Esophagus muscularis mucosa (tissue), 4 donors: ENCODE measurements around the gene CXADR. TPM values are rescaled to one million over a fixed set of nuclear protein-coding genes. Genes with fewer than 3 reads are reported as not detected.

Source experiments
- DNase-seq: peaks from one replicate; pipeline ENCODE4 v3.0.0-alpha.2; 2017; ENCODE audit errors: extremely low spot score
- H3K27ac ChIP-seq, 4 donors: fragments of 200-600 bp; sonication (generic); replicated peaks in 1 of 4; 1 replicate in 3 of 4; 2 replicates in 1 of 4; pipeline ENCODE4 v1.5.1; 2016 to 2019; ENCODE audit warnings: mild to moderate bottlenecking in 1 of 4
- H3K27me3 ChIP-seq, 4 donors: fragments of 200-600 bp; sonication (generic); one replicate each; pipeline versions ENCODE4 v1.5.1 to v1.6.0; 2016 to 2019
- H3K36me3 ChIP-seq, 4 donors: fragments of 200-600 bp; sonication (generic); one replicate each; pipeline ENCODE4 v1.5.1; 2016 to 2019
- H3K4me1 ChIP-seq, 4 donors: fragments of 200-600 bp; sonication (generic); one replicate each; pipeline ENCODE4 v1.5.1; 2016 to 2019
- H3K4me3 ChIP-seq, 4 donors: fragments of 200-600 bp; sonication (generic); 1 replicate in 2 of 4; 2 replicates in 2 of 4; pipeline ENCODE4 v1.5.1; 2016 to 2019; ENCODE audit warnings: mild to moderate bottlenecking in 4 of 4, moderate library complexity in 1 of 4
- H3K9me3 ChIP-seq, 4 donors: fragments of 200-600 bp; sonication (generic); 1 replicate in 3 of 4; 2 replicates in 1 of 4; pipeline ENCODE4 v1.5.1; 2016 to 2019
- EP300 ChIP-seq: sonication (generic); formaldehyde crosslinking; IDR thresholded peaks from one replicate; pipeline ENCODE4 v1.6.1; 2017; ENCODE audit warnings: antibody characterized with exemption
- POLR2A ChIP-seq: fragments of 450-650 bp; IDR thresholded peaks from one replicate; pipeline ENCODE4 v1.6.1; 2017; ENCODE audit warnings: antibody characterized with exemption, moderate library complexity, mild to moderate bottlenecking, low read depth
- POLR2AphosphoS5 ChIP-seq, 2 donors: sonication (generic); formaldehyde crosslinking; IDR thresholded peaks; one replicate each; pipeline ENCODE4 v1.6.1; 2017; ENCODE audit warnings: antibody characterized with exemption in 2 of 2
- WGBS: methylation state at CpG from one replicate; pipeline ENCODE4 v1.1.5; 2018; 5-methylcytosine and 5-hydroxymethylcytosine counted together
- intact Hi-C: fragments of 100-400 bp; cut with DNase I; formaldehyde crosslinking; loops from one replicate; pipeline ENCODE4 v1.15.1; 2023
- total RNA-seq, 4 donors: library from RNA; depleted of rRNA; stranded (reverse); fragments of >200 nt; gene quantifications; one replicate each; pipeline versions ENCODE4 v1.1.0 to v1.2.1, GENCODE V29; 2016
- TF ChIP-seq, protein P1 (sequence below), 3 experiments: fragments of 200-600 bp in 2 of 3; fragments of 450-650 bp in 1 of 3; sonication (generic) in 2 of 3; IDR thresholded peaks; one replicate each; pipeline ENCODE4 v1.5.1; 2017 to 2019; ENCODE audit warnings: antibody characterized with exemption in 3 of 3, mild to moderate bottlenecking in 2 of 3, moderate library complexity in 1 of 3

Gene CXADR
- total RNA-seq, 4 donors from 2014 or later: 0.33 to 1.4 (median 0.82) TPM

GRCh38 chr21:17602874-17603273, 90.0 kb downstream of the CXADR start:
- TF ChIP-seq, protein P1, sequence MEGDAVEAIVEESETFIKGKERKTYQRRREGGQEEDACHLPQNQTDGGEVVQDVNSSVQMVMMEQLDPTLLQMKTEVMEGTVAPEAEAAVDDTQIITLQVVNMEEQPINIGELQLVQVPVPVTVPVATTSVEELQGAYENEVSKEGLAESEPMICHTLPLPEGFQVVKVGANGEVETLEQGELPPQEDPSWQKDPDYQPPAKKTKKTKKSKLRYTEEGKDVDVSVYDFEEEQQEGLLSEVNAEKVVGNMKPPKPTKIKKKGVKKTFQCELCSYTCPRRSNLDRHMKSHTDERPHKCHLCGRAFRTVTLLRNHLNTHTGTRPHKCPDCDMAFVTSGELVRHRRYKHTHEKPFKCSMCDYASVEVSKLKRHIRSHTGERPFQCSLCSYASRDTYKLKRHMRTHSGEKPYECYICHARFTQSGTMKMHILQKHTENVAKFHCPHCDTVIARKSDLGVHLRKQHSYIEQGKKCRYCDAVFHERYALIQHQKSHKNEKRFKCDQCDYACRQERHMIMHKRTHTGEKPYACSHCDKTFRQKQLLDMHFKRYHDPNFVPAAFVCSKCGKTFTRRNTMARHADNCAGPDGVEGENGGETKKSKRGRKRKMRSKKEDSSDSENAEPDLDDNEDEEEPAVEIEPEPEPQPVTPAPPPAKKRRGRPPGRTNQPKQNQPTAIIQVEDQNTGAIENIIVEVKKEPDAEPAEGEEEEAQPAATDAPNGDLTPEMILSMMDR (IDR thresholded peaks at IDR 0.05): no peak
- TF ChIP-seq POLR2AphosphoS5 (IDR thresholded peaks at IDR 0.05) (no peak), EP300 (no peak), POLR2A (no peak)

DNA sequence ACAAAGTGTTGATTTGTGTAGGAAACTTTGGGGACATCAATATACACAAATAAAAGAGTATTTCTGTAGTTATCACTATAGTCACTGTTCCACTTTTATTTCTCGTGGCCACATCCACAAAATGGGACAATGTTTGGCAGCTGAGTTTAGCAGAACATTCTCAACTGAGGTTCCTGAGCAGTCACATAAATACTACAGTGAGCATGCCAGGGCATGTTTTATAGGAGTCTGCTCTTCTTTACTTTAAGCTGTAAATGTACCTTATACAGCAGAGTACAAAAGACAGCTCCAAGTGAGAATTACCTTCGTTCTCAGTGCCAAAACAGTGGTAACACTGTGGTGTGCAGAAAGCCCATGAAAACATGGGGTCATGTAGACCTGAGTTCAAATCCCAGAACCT, 94.8 kb downstream of the CXADR start:
- H3K9me3 ChIP-seq: no peaks in the 10 kb centered on the region
- DNase-seq: no peak
- intact Hi-C loops: no loop called here
- no peaks in the 10 kb centered on the region for H3K27me3 ChIP-seq
- peaks cover 7 to 14% (median 11%) of the 10 kb centered on the region in 4 donors for H3K4me1 ChIP-seq
- H3K4me3 ChIP-seq: no peak overlapping the region
- peaks cover 10 to 30% (median 20%) of the 10 kb centered on the region in 4 donors for H3K36me3 ChIP-seq
- 95% methylated on average over 2 of the region's 2 CpGs for WGBS
- TF ChIP-seq POLR2A (no peak), POLR2AphosphoS5 (IDR thresholded peaks at IDR 0.05) (no peak), EP300 (no peak)
- TF ChIP-seq, protein P1 (IDR thresholded peaks at IDR 0.05): no peak
- H3K27ac ChIP-seq: no peak overlapping the region

More at GRCh38 chr21:17602874-17603273, 90.0 kb downstream of the CXADR start:
- Histone ChIP-seq H3K4me3 (no peak overlapping the region), H3K9me3 (no peaks in the 10 kb centered on the region), H3K4me1 (peaks cover 0 to 7% (median 1%) of the 10 kb centered on the region in 4 donors), H3K27me3 (no peaks in the 10 kb centered on the region), H3K36me3 (peaks cover 10 to 65% (median 35%) of the 10 kb centered on the region in 4 donors), H3K27ac (no peak overlapping the region)
- DNase-seq: no peak
- WGBS: 83% methylated on average over 3 of the region's 3 CpGs
- intact Hi-C loops: no loop called here

DNA sequence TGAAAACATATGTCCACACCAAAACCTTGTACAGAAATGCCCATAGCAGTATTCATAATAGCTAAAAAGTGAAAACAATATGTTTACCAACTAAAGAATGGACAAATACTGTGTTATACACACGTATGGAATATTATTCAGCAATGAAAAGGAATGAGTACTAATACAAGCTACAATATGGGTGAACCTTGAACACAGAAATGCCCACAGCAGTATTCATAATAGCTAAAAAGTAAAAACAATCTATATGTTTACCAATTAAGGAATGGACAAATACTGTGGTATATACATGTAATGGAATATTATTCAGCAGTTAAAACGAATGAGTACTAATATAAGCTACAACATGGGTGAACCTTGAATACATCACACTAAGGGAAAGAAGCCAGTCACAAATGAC, 96.8 kb downstream of the CXADR start:
- Histone ChIP-seq H3K9me3 (no peaks in the 10 kb centered on the region), H3K36me3 (peaks cover 0 to 14% (median 5%) of the 10 kb centered on the region in 4 donors), H3K4me1 (peaks cover 7 to 24% (median 23%) of the 10 kb centered on the region in 4 donors), H3K4me3 (no peak overlapping the region), H3K27ac (no peak overlapping the region), H3K27me3 (no peaks in the 10 kb centered on the region)
- TF ChIP-seq EP300 (no peak), POLR2AphosphoS5 (IDR thresholded peaks at IDR 0.05) (no peak), POLR2A (no peak)
- TF ChIP-seq, protein P1 (IDR thresholded peaks at IDR 0.05): no peak
- intact Hi-C loops: loop anchor here (10.0 kb wide), 1 partner anchor 215 kb away; no protein-coding TSS in a partner anchor
- WGBS: 96% methylated on average over 2 of the region's 2 CpGs
- DNase-seq: no peak

GRCh38 chr21:17610911-17611310, 98.1 kb downstream of the CXADR start:
- H3K4me3 ChIP-seq: peak overlapping the region; percentile 90 to 92 (median 92)
- H3K4me1 ChIP-seq: peaks cover 7 to 24% (median 23%) of the 10 kb centered on the region in 4 donors
- DNase-seq: no peak
- peaks cover 0 to 10% (median 3%) of the 10 kb centered on the region in 4 donors for H3K36me3 ChIP-seq
- 10% methylated on average over 9 of the region's 9 CpGs for WGBS
- H3K27me3 ChIP-seq: no peaks in the 10 kb centered on the region
- intact Hi-C loops: loop anchor here (10.0 kb wide), 1 partner anchor 214 kb away; no protein-coding TSS in a partner anchor
- no peaks in the 10 kb centered on the region for H3K9me3 ChIP-seq
- TF ChIP-seq POLR2A (no peak), EP300 (no peak), POLR2AphosphoS5 (IDR thresholded peaks at IDR 0.05) (no peak)
- TF ChIP-seq, protein P1 (IDR thresholded peaks at IDR 0.05): no peak
- H3K27ac ChIP-seq: peak overlapping the region; percentile 91 to 94 (median 92)
